Stimulated activated naive B cell treated with anti-CD40 and anti-IgM and Interleukin-4, amounts not matched to agents 10 μg/mL and 1 μg/mL and 100 μg/mL, for 72 hours (primary cell): ENCODE data around the gene CYP26C1.

Experiments used
- ATAC-seq, 2 donors: fragments of 150-1000 bp; cut with Tn5 transposase; replicated peaks; 2 replicates each; pipeline ENCODE4 v1.10.0; 2021; ENCODE audit warnings: moderate library complexity in 1 of 2
- DNase-seq: peaks from one replicate; pipeline ENCODE4 v3.0.0; 2021
- H3K27ac Mint-ChIP-seq: one replicate; pipeline ENCODE4 v1.8.0; 2022; ENCODE audit warnings: mild to moderate bottlenecking, mixed read lengths
- H3K27me3 Mint-ChIP-seq, 2 donors: one replicate each; pipeline ENCODE4 v1.8.0; 2022; ENCODE audit warnings: mixed read lengths in 2 of 2
- H3K36me3 Mint-ChIP-seq, 2 donors: one replicate each; pipeline ENCODE4 v1.8.0; 2022; ENCODE audit warnings: mixed read lengths in 2 of 2, mild to moderate bottlenecking in 1 of 2
- H3K4me1 Mint-ChIP-seq, 2 donors: one replicate each; pipeline ENCODE4 v1.8.0; 2022; ENCODE audit warnings: mixed read lengths in 2 of 2, mild to moderate bottlenecking in 1 of 2
- H3K4me3 Mint-ChIP-seq, 2 donors: one replicate each; pipeline ENCODE4 v1.8.0; 2022; ENCODE audit warnings: mild to moderate bottlenecking in 2 of 2, mixed read lengths in 2 of 2, moderate library complexity in 1 of 2
- H3K9me3 Mint-ChIP-seq, 2 donors: one replicate each; pipeline ENCODE4 v1.8.0; 2022; ENCODE audit warnings: mixed read lengths in 2 of 2, mild to moderate bottlenecking in 1 of 2

The CYP26C1 gene

DNA sequence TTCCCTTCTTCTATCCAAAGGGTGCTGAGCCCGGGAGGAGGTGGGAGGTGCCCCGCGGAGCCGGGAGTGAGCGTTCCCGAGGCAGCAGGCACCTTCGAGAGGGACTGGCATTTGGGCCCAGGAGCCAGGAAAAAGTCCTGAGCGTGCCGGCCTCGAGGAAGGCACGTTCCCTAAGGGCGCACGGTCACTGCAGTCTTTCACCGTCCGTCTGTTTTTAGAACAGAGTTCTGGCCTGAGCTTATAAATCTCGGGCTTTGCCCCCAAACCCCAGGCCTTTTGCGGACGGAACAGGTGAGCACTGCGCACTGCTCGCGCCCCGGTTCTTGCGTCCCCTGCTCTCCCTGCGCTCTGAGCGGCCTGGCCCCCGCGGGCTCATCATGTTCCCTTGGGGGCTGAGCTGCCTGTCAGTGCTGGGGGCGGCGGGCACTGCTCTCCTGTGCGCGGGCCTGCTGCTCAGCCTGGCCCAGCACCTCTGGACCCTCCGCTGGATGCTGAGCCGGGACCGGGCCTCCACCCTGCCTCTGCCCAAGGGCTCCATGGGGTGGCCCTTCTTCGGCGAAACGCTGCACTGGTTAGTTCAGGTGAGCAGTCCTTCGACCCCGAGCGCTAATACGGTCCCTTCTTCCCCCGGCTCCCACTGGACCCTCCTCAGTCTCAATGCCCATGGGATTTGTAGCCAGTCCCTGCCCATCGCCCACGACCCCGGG is 442 bp downstream of the CYP26C1 start:
- no peak for ATAC-seq
- Mint-ChIP-seq H3K27ac (peak overlapping the region; percentile 80), H3K4me3 (peak overlapping the region; percentile 87 to 92), H3K27me3 (peaks cover 43 to 58% of the 10 kb centered on the region in 2 donors), H3K4me1 (peaks cover 23 to 37% of the 10 kb centered on the region in 2 donors), H3K9me3 (no peaks in the 10 kb centered on the region), H3K36me3 (peaks cover 19 to 29% of the 10 kb centered on the region in 2 donors)
- no peak for DNase-seq

DNA sequence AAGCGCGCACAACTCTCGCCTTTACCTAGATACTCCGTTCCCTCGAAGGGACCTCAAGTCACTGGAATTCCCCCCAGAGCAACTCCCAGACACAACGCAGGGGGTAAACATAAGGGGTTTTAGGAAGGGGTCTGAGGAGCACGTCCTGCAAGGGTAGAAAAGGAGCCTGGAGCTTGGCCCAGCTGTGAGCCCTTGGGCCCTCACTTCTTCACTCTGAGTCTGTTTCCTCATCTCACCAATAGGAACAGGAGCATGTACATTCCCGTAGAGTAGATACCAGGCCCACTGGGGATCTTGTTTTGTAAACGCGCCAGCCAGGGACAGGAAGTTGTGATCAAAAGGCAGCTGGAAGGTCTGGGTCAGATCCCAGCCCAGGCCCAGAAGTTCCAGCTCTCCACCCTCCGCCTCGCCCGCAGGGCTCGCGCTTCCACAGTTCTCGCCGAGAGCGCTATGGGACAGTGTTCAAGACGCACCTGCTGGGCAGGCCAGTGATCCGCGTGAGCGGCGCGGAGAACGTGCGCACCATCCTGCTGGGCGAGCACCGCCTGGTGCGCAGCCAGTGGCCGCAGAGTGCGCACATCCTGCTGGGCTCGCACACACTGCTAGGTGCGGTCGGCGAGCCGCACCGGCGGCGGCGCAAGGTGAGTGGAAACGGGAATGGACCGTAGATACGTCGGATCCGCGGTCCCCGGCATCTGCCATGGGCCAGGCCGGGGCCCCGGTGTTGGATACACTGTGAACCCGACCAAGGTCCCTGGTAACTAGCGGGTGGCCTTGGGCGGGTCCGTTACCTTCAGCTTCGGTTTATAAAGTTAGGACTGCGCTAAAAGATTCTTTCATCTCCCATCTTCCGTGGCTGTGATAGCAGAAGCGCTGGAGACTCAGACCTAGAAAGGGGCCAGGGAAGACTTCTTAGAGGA is 1.3 kb downstream of the CYP26C1 start:
- peak; percentile 65 to 73 for ATAC-seq
- peak overlapping the region; percentile 87 for H3K27ac Mint-ChIP-seq
- H3K9me3 Mint-ChIP-seq = no peaks in the 10 kb centered on the region
- H3K27me3 Mint-ChIP-seq = peaks cover 50 to 64% of the 10 kb centered on the region in 2 donors
- peaks cover 23 to 37% of the 10 kb centered on the region in 2 donors for H3K4me1 Mint-ChIP-seq
- H3K4me3 Mint-ChIP-seq = peak overlapping the region; percentile 87 to 92
- H3K36me3 Mint-ChIP-seq = peaks cover 19 to 28% of the 10 kb centered on the region in 2 donors
- DNase-seq = no peak

DNA sequence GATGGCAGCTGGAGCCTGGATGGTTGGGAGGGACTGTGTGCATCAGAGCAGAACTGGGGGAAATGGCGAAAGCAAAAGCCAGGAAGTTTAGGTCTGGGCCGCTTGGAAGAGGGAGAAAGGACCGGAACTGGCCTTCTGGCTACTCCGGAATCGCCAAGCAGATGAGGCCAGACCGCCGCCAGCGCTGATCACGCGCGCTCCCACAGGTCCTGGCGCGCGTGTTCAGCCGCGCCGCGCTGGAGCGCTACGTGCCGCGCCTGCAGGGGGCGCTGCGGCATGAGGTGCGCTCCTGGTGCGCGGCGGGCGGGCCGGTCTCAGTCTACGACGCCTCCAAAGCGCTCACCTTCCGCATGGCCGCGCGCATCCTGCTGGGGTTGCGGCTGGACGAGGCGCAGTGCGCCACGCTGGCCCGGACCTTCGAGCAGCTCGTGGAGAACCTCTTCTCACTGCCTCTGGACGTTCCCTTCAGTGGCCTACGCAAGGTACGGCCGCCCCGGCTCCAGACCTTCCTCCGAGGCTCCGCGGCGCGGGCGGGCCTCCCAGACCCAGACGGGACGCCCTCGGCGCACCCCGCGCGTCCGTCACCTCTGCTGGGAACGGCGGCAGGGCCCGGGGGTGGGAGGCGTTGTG is 2.0 kb downstream of the CYP26C1 start:
- H3K9me3 Mint-ChIP-seq = no peaks in the 10 kb centered on the region
- peaks cover 23 to 37% of the 10 kb centered on the region in 2 donors for H3K4me1 Mint-ChIP-seq
- H3K27me3 Mint-ChIP-seq = peaks cover 58 to 72% of the 10 kb centered on the region in 2 donors
- peaks cover 17 to 24% of the 10 kb centered on the region in 2 donors for H3K36me3 Mint-ChIP-seq
- ATAC-seq = peak; percentile 80 to 83
- no peak for DNase-seq
- peak overlapping the region; percentile 87 to 92 for H3K4me3 Mint-ChIP-seq
- H3K27ac Mint-ChIP-seq = peak overlapping the region; percentile 87

DNA sequence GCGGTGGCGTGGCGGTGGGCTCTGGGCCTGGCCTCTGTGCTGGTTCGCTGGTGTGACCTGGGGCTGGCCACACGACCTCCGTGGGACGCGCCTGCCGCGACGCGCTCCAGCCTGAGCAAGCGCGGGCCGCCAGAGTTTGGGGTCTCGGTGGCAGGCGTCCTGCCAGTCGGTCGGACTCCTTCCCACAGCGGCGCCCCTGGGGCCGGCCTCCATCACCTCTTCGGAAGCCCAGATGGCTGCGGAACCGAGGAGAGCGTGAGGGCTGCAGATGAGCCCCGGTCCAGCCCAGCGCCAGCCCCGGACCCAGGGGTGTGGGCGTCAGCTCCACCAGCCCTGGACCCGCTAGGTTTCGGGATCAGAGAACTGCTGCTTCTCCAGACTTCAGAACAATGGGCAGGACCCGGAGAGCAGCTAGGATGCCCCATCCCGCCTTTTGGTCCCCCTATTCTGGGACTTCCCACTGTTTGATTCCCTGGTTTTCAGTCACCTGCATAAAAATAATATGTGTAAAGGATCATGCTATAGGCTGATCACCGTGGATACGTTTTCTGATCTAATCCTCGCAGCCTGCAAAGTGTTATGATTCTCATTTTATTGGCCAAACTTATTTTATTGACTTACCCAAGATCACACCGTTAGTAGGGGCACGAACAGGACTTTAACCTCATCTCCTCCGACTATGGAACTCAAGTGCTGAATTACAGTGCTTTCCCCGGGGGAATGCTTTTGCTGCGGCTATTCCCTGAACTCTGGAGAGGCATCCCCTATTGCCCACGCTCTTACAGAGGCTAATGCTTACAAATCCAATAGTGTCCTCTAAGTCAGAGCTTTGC is 2.8 kb downstream of the CYP26C1 start:
- ATAC-seq (no peak), DNase-seq (no peak)
- H3K36me3 Mint-ChIP-seq = peaks cover 13 to 19% of the 10 kb centered on the region in 2 donors
- peaks cover 61 to 79% of the 10 kb centered on the region in 2 donors for H3K27me3 Mint-ChIP-seq
- H3K27ac Mint-ChIP-seq = no peak overlapping the region
- peak overlapping the region in 1 of 2 donors; percentile 92 for H3K4me3 Mint-ChIP-seq
- no peaks in the 10 kb centered on the region for H3K9me3 Mint-ChIP-seq
- peaks cover 24 to 41% of the 10 kb centered on the region in 2 donors for H3K4me1 Mint-ChIP-seq

DNA sequence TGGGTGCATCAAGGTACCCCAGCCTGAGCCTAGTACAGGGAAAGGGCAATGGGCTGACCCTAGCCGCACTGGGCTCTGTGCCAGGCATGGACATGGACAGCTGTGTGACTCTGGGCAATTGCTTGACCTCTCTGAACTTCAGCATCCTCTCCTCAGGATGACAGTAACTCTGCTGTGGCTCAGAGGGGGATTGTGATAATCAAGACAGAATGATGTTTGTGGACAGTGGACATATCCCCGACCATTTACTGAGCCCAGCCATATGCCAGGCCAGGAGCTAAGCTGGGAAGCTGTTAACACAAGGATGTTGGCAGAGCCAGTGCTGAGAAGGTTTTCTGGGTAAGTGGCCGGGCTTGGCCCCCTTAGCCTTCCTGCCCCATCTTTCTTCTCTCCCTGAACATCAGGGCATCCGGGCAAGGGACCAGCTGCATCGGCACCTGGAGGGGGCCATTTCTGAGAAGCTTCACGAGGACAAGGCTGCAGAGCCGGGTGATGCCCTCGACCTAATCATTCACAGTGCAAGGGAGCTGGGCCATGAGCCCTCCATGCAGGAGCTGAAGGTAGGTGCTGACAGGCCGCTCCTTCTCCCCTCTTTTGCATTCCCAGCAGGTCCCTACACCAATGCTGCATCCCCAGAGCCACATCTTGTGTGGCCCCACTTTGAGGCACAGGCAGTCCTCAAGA is 3.5 kb downstream of the CYP26C1 start:
- no peak for DNase-seq
- H3K9me3 Mint-ChIP-seq = no peaks in the 10 kb centered on the region
- no peak for ATAC-seq
- no peak overlapping the region for H3K4me3 Mint-ChIP-seq
- H3K4me1 Mint-ChIP-seq = peaks cover 29 to 48% of the 10 kb centered on the region in 2 donors
- H3K27me3 Mint-ChIP-seq = peaks cover 69 to 87% of the 10 kb centered on the region in 2 donors
- peaks cover 11 to 15% of the 10 kb centered on the region in 2 donors for H3K36me3 Mint-ChIP-seq
- H3K27ac Mint-ChIP-seq = no peak overlapping the region

GRCh38 chr10:93064874-93065660 is 4.5 kb downstream of the CYP26C1 start:
- ATAC-seq = no peak
- peaks cover 5 to 6% of the 10 kb centered on the region in 2 donors for H3K36me3 Mint-ChIP-seq
- peaks cover 25 to 44% of the 10 kb centered on the region in 2 donors for H3K4me1 Mint-ChIP-seq
- no peaks in the 10 kb centered on the region for H3K9me3 Mint-ChIP-seq
- DNase-seq = no peak
- no peak overlapping the region for H3K4me3 Mint-ChIP-seq
- H3K27me3 Mint-ChIP-seq = peaks cover 70 to 89% of the 10 kb centered on the region in 2 donors
- peak overlapping the region; percentile 68 for H3K27ac Mint-ChIP-seq

GRCh38 chr10:93065675-93066543 is 5.3 kb downstream of the CYP26C1 start:
- DNase-seq (no peak), ATAC-seq (no peak)
- Mint-ChIP-seq H3K27ac (peak overlapping the region; percentile 68), H3K9me3 (no peaks in the 10 kb centered on the region), H3K27me3 (peaks cover 77 to 89% of the 10 kb centered on the region in 2 donors), H3K4me1 (peaks cover 23 to 44% of the 10 kb centered on the region in 2 donors), H3K4me3 (peak overlapping the region in 1 of 2 donors; percentile 41), H3K36me3 (peaks cover 4% of the 10 kb centered on the region in 2 donors)

- peaks cover 24 to 44% of the 10 kb centered on the region in 2 donors for H3K4me1 Mint-ChIP-seq
- DNase-seq = no peak
- H3K4me3 Mint-ChIP-seq = peak overlapping the region; percentile 1 to 41
- H3K9me3 Mint-ChIP-seq = no peaks in the 10 kb centered on the region
- peak overlapping the region; percentile 49 for H3K27ac Mint-ChIP-seq
- peaks cover 80 to 89% of the 10 kb centered on the region in 2 donors for H3K27me3 Mint-ChIP-seq
- peaks cover under 1 to 2% of the 10 kb centered on the region in 2 donors for H3K36me3 Mint-ChIP-seq
- no peak for ATAC-seq
Observed at GRCh38 chr10:93066544-93066913, 5.9 kb downstream of the CYP26C1 start.

DNA sequence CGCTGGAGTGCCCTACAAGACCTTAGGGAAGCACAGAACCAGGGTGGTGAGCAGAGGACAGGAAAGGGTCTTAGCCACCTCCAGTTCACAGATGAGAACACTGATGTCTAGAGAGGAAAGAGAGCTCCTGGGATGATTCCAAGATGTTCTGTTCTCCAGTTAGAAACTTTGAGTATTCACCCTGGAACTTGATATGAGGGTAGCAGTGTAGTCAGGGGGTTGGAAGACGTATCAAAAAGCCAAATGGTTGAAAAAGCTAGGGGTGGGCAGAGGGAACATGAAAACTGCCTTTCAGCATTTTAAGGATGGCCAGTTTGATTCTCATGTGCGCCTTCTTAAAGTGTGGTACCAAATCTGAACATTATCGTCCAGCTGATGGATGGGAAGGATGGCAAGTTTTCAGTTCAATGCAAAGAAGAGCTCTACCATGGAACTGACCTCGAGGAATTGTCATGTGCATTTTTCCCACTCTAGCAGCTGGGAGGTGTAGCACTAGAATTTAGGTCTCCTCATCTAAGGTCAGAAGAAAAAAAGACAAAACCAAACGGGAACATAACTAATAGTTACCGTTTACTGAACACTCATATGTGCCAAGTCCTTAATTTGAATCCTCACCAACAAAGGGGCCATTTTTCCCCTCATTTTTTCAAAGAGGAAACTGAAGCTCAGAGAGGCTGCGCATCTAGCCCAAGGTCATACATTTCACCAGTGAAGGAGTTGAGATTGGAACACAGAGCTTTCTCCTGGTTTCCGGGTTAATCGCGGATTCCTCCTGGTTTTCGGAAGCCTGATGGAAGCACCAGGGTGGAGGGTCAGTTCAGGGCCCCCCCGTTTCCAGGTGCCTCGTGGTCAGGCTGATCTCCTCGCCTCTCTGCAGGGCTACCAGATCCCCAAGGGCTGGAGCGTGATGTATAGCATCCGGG is 7.1 kb downstream of the CYP26C1 start:
- Mint-ChIP-seq H3K36me3 (no peaks in the 10 kb centered on the region), H3K4me1 (peaks cover 23 to 44% of the 10 kb centered on the region in 2 donors), H3K27me3 (peaks cover 80 to 89% of the 10 kb centered on the region in 2 donors), H3K9me3 (no peaks in the 10 kb centered on the region), H3K27ac (peak overlapping the region; percentile 82), H3K4me3 (no peak overlapping the region)
- DNase-seq = no peak
- no peak for ATAC-seq

DNA sequence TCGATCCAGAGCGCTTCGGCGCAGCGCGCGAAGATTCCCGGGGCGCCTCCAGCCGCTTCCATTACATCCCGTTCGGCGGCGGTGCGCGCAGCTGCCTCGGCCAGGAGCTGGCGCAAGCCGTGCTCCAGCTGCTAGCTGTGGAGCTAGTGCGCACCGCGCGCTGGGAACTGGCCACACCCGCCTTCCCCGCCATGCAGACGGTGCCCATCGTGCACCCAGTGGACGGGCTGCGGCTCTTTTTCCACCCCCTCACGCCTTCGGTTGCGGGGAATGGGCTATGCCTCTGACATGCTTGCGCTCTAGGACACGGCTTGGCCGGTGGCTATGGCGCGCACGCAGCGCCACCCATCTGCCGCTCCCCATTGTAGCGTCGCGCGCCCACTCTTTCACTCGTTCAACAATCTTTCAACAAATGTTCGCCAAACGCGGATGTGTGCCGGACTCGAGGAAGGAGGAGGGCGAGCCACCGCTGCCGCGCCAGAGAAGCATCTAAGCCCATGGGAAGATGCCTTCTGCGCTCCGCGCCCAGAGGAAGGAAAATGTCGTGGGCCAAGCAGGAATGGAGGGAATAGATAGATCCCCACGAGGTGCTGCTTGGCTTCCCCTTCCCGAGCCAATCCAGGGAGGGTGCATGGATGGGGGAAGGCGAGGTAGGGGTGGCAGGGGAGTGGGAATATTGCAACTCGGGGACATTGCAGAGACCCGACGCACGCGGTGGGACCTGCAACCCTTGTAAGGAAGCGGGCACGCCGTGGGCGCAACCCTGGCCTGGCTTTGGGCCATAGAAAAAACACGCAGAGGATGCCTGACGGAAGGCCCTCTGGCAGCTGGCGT is 8.0 kb downstream of the CYP26C1 start:
- H3K36me3 Mint-ChIP-seq = no peaks in the 10 kb centered on the region
- peaks cover 77 to 91% of the 10 kb centered on the region in 2 donors for H3K27me3 Mint-ChIP-seq
- H3K9me3 Mint-ChIP-seq = no peaks in the 10 kb centered on the region
- peak overlapping the region; percentile 62 for H3K27ac Mint-ChIP-seq
- DNase-seq (no peak), ATAC-seq (no peak)
- H3K4me3 Mint-ChIP-seq = peak overlapping the region; percentile 7 to 46
- H3K4me1 Mint-ChIP-seq = peaks cover 27 to 49% of the 10 kb centered on the region in 2 donors
